ENCODE data around the gene EPB42.

EPB42 gene

DNA sequence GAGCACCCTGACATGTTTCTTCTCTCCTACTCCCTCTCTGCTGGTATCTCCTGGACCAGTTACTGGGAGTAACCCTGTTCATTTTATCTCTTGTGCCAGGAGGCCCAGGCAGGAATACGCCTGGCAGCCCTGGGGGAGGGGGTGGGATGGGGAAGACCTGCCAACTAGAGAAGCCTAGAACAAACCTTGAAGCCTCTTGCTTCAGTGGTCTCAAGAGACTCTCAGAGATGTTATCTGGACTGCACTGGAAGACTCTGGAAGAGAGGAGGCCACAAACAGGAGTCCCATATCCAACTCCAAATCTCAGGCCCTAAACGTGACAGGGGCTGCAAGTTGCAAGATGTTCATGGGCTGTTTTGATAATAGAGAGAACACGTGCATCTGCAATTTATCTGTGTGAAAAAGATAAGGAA lies at the start of gene EPB42:
EPB42 (minus strand) TSS at position 28 of the 413 bp plus-strand sequence. CDS start 193 bp downstream, outside the sequence.
- H3K4me1 ChIP-seq, result peaks cover 0 to 5% (median 0%) of the 10 kb centered on the region in 10 experiments; a peak in 1 of 20 replicates
- TF ChIP-seq Cebpa-rat (IDR thresholded peaks at IDR 0.05), result no peak
- H4K20me1 ChIP-seq, result no peaks in the 10 kb centered on the region
- H3K27me3 ChIP-seq, result no peaks in the 10 kb centered on the region
- H3K4me3 ChIP-seq, result no peak within 1 kb of the TSS
- H3K36me3 ChIP-seq, result no peaks in the 10 kb centered on the region
- H3K9ac ChIP-seq, result no peak within 1 kb of the TSS
- no peak within 1 kb of the TSS for H3K4me2 ChIP-seq
- peaks cover 0 to 18% (median 8%) of the 10 kb centered on the region in 11 experiments; a peak in 11 of 22 replicates for H3K9me3 ChIP-seq (replicated peaks in 1 of 11)
- no peak within 1 kb of the TSS for H3K27ac ChIP-seq

DNA sequence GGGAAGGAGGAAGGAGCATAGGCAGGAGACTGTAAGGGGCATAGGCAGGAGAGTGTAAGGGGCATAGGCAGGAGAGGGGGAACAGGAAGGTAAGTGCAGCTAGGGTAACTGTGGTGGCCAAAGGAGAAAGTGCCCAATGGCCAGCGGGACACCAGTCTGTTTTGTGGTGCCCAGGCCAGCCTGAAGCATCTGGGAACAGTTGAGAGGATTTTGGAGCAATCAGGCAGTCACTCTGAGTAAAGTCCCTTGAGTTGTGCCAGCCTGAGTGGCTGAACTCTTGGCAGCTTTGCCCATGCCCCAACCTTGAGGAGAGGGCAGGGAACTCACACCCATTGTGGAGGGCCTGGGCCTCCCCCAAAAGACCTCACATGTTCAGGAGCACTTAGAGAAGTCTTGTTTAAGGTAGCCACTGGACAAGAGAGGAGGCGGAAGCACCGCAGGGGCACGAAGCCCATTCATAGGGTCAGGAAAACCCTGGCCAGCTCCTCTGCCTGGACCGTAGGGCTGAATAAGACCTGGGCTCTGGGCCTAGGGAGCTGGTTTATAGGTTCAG lies 49.4 kb upstream of the EPB42 start:
- Histone ChIP-seq H3K27ac (peak overlapping the region in 7 of 11 experiments; percentile 35 to 82 (median 74); a peak in 14 of 22 replicates), H3K27me3 (no peaks in the 10 kb centered on the region; a peak in 1 of 22 replicates), H3K4me1 (peaks cover 11 to 48% (median 35%) of the 10 kb centered on the region in 10 experiments), H3K4me3 (peak overlapping the region in 1 of 10 experiments; percentile 20; a peak in 3 of 20 replicates), H3K9me3 (replicated peaks in 1 of 11) (peaks cover 15 to 21% (median 19%) of the 10 kb centered on the region in 11 experiments), H3K36me3 (no peaks in the 10 kb centered on the region), H4K20me1 (no peaks in the 10 kb centered on the region; a peak in 1 of 22 replicates), H3K9ac (peak overlapping the region in 6 of 11 experiments; percentile 29 to 72 (median 52); a peak in 10 of 22 replicates), H3K4me2 (peak overlapping the region; percentile 29 to 86 (median 76))
- no peak for TF ChIP-seq Cebpa-rat (IDR thresholded peaks at IDR 0.05)

DNA sequence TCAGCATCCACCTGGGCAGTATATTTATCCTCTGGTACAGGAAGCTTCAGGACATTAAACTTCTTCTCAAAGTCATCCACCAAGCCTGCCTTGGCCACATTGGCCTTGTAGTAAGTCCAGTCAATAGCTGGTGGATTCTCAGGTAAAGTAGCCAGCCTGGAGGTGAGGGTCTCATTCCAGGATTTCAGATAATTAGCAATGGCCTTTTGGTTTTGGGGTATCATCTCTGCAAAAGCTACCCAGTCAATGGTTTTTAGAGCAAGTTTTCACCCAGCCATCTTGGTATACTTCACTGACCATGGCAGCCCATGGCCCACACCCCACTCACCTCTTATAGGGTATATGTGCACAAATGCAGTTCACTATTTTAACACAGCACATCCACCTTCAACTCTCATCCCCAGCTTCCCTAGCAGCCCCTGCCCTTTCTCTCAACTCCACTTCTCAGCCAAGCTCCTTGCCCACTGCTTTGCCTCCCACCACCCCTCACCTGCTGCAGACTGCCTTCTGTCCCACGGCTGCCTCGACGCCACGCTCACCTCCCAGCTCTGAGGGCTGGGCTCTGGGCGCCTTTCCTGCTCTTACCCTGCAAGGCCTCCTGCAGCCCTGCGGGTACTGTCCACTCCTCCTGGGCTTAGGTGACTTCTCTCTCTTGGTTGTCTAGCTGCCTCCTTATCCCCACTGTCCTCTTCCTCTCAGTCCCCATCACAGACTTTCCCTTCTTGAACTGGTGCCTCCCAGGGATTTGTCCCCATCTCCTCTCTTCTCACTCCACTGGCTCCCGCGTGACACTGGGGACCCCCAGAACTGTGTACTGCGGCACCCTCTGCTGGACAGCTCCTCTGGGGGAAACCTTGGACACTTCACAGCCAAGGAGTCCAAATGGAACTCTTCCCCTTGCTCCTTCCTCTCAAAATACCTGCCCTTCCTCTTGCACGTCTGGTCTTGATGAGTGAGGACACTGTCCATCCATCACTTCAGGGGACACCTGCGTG lies 47.6 kb upstream of the EPB42 start:
- TF ChIP-seq Cebpa-rat (IDR thresholded peaks at IDR 0.05), result no peak
- H3K4me2 ChIP-seq, result peak overlapping the region in 2 of 11 experiments; percentile 7 to 77; a peak in 2 of 22 replicates
- H3K27ac ChIP-seq, result no peak overlapping the region
- no peaks in the 10 kb centered on the region; a peak in 1 of 22 replicates for H4K20me1 ChIP-seq
- H3K9ac ChIP-seq, result no peak overlapping the region
- H3K36me3 ChIP-seq, result no peaks in the 10 kb centered on the region
- no peaks in the 10 kb centered on the region for H3K27me3 ChIP-seq
- peaks cover 11 to 35% (median 24%) of the 10 kb centered on the region in 10 experiments for H3K4me1 ChIP-seq
- no peak overlapping the region for H3K4me3 ChIP-seq
- H3K9me3 ChIP-seq (replicated peaks in 1 of 11), result peaks cover 15 to 21% (median 19%) of the 10 kb centered on the region in 11 experiments

DNA sequence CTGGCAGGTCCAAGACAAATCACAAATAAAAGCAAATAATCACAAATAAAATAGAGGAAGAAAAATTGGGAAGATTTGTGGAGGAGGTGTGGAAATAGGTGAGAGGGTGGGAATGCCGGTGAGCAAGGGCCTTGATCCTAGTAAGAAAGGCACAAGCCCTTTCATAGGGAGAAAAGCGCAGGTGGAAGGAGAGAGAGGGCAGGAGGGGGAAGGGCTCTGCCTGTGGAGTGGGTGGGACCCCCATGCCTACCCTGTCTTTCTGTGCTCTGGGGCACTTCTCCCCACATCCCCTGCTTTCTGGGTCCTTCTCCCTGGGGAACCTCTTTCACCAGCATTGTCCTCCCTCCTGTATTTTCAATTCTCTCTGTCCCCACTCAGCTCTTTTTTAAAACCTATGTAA lies 46.6 kb upstream of the EPB42 start:
- Histone ChIP-seq H3K27ac (no peak overlapping the region), H3K27me3 (no peaks in the 10 kb centered on the region), H3K4me2 (no peak overlapping the region), H4K20me1 (no peaks in the 10 kb centered on the region; a peak in 1 of 22 replicates), H3K9me3 (replicated peaks in 1 of 11) (peaks cover 10 to 14% (median 12%) of the 10 kb centered on the region in 11 experiments), H3K4me1 (peaks cover 11 to 30% (median 20%) of the 10 kb centered on the region in 10 experiments), H3K36me3 (no peaks in the 10 kb centered on the region), H3K4me3 (no peak overlapping the region), H3K9ac (no peak overlapping the region)
- no peak for TF ChIP-seq Cebpa-rat (IDR thresholded peaks at IDR 0.05)

DNA sequence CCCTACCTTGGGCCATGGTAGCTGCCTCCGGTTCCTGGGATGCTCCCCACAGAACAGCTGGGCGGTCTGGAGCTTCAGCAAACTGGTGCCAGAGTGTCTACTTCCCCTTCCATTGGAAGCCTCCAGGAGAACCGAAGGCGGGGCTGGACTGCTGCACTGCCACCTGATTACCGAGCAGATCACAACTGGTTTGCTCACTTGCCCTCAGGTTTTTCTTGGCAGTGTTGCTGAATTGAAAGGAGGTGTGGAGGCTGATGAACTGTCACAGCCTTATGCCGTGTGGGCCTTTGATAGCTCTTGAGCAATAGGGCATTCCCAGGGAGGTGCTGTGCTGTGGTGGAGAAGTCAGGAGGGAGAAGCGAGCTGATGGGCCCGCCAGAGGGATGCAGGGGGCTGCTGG lies 46.0 kb upstream of the EPB42 start, which contains the start of gene TGM5:
TGM5 (minus strand) TSS at position 95 of the 400 bp plus-strand sequence; CDS start at position 16, 79 bp downstream.
- Histone ChIP-seq H3K4me3 (no peak within 1 kb of the TSS), H3K4me1 (peaks cover 11 to 30% (median 20%) of the 10 kb centered on the region in 10 experiments)

DNA sequence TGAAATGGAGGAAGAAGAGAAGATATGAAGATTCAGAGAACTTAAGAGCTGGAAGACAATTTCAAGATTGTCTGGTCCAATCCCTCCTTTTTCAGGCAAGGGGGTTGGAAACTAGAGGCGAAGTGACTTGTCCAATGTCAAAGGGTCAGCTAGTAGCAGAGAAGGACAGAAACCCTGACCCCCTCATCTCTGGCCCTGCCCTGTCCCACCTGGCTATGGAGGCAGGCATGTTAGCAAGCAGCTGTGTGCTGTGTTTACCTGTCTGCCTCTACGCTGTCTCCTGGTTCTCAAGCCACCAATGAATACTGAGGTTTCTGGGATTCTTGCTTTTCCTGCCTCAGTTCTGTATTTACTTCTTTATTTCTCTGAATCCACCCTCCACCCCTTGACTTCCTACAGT lies 45.6 kb upstream of the EPB42 start:
- Histone ChIP-seq H3K27ac (no peak overlapping the region), H3K9me3 (replicated peaks in 1 of 11) (peaks cover 0 to 4% (median 2%) of the 10 kb centered on the region in 11 experiments; a peak in 10 of 22 replicates), H4K20me1 (no peaks in the 10 kb centered on the region; a peak in 1 of 22 replicates), H3K4me2 (no peak overlapping the region; a peak in 1 of 22 replicates), H3K36me3 (no peaks in the 10 kb centered on the region), H3K4me1 (peaks cover 11 to 30% (median 20%) of the 10 kb centered on the region in 10 experiments), H3K9ac (no peak overlapping the region), H3K27me3 (no peaks in the 10 kb centered on the region), H3K4me3 (no peak overlapping the region)
- no peak for TF ChIP-seq Cebpa-rat (IDR thresholded peaks at IDR 0.05)

More for the DNA sequence above, 46.0 kb upstream of the EPB42 start, which contains the start of gene TGM5:
- H3K27ac ChIP-seq, result no peak within 1 kb of the TSS
- H3K27me3 ChIP-seq, result no peaks in the 10 kb centered on the region
- no peak for TF ChIP-seq Cebpa-rat (IDR thresholded peaks at IDR 0.05)
- H4K20me1 ChIP-seq, result no peaks in the 10 kb centered on the region; a peak in 1 of 22 replicates
- no peaks in the 10 kb centered on the region for H3K36me3 ChIP-seq
- no peak within 1 kb of the TSS for H3K9ac ChIP-seq
- peaks cover 4 to 8% (median 6%) of the 10 kb centered on the region in 11 experiments; a peak in 18 of 22 replicates for H3K9me3 ChIP-seq (replicated peaks in 1 of 11)
- H3K4me2 ChIP-seq, result no peak within 1 kb of the TSS; a peak in 1 of 22 replicates

DNA sequence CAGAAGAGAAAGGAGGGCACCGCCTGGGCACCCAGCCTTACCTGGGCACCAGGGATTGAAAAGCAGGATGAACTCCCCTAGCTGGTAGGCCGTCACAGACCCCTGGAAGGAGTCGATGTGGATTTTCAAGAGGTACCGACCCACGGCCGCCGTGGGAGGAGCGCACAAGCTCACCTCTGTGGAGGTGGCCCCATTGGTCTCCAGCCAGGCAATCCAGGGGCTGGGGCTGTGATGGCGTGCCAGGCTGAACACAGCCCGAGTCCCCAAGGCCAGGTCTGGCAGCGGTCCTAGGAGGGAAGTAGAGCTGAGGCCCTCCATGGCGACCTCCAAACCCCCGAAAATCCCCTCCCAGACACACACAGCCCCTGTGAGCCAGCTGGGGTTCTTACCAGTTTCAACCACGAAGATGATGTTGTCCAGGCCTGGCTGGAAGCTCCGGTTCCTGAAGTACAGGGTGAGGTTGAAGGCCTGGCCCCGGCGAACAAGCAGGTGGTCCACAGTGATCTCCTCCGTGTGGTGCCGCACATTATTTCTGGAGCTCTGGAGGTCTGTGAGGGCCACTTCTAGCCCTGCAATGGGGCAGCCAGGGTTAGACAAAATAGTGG lies 39.3 kb upstream of the EPB42 start:
- Histone ChIP-seq H3K36me3 (no peaks in the 10 kb centered on the region), H3K27me3 (no peaks in the 10 kb centered on the region), H3K4me3 (no peak overlapping the region), H3K9me3 (replicated peaks in 1 of 11) (no peaks in the 10 kb centered on the region), H3K4me2 (no peak overlapping the region), H4K20me1 (no peaks in the 10 kb centered on the region), H3K9ac (no peak overlapping the region), H3K4me1 (peaks cover 0 to 6% (median 0%) of the 10 kb centered on the region in 10 experiments; a peak in 2 of 20 replicates), H3K27ac (no peak overlapping the region)
- TF ChIP-seq Cebpa-rat (IDR thresholded peaks at IDR 0.05), result no peak

DNA sequence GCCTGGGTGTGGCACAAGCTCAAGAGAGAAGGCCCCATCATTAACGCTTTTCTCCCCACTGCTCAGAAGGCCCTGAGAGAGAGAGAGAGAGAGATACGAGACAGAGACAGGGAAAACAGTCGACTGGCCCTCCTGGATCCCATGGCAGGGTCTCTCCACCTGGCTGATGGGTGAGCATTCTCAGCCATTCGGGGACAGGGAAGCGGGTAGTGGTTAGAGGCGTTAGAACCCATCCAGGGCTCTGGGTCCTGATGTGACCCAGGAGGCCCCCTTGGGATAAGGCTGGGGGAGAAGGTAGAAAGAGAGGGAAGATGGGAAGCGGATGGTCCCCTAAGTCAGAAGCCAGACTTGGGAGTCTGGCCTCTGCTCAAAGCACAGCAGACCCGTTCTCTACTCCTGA lies 38.0 kb upstream of the EPB42 start:
- Histone ChIP-seq H3K27me3 (no peaks in the 10 kb centered on the region), H3K9ac (no peak overlapping the region), H3K4me2 (no peak overlapping the region), H3K27ac (no peak overlapping the region), H3K4me1 (peaks cover 1 to 10% (median 3%) of the 10 kb centered on the region in 10 experiments; a peak in 16 of 20 replicates), H3K4me3 (no peak overlapping the region), H4K20me1 (no peaks in the 10 kb centered on the region; a peak in 2 of 22 replicates), H3K36me3 (no peaks in the 10 kb centered on the region), H3K9me3 (replicated peaks in 1 of 11) (no peaks in the 10 kb centered on the region)
- TF ChIP-seq Cebpa-rat (IDR thresholded peaks at IDR 0.05), result no peak
